ENCODE data around the gene NIFK.
"Not testable (repeated sequence)": the region's sequence is repeated elsewhere in the genome, so short reads cannot be mapped to it uniquely, and the experiment has no call there.

NIFK gene

DNA sequence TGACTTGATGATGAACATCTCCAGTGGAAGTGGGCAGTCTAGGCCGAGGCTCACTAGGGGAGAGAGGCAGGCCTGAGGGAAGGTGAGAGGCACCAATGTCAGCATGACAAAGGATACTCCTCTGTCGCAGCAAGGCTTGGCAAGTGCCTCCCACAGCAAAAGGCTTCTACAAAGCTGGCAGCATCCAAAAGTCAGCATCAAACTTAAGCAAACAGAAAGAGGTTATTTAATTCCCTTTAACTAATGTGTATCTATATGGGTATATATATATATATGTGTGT, 41.6 kb downstream of the NIFK start:
- Histone ChIP-seq H2AFZ (ENCODE audit: low read depth, low read length) (no peak overlapping the region), H3K4me2 (ENCODE audit: insufficient read depth, low read length) (no peak overlapping the region), H3K4me3 (ENCODE audit: low read depth in 1 of 2, low read length in 2 of 2) (no peak overlapping the region), H4K20me1 (ENCODE audit: insufficient read depth, low read length) (no peaks in the 10 kb centered on the region), H3K9ac (ENCODE audit: low read depth, low read length) (no peak overlapping the region), H3K9me3 (ENCODE audit: insufficient read depth, low read length, severe bottlenecking) (no peaks in the 10 kb centered on the region), H3K27me3 (ENCODE audit: insufficient read depth, low read length, poor library complexity) (no peaks in the 10 kb centered on the region), H3K4me1 (ENCODE audit: insufficient read depth, low read length) (peaks cover 15% of the 10 kb centered on the region), H3K79me2 (ENCODE audit: insufficient read depth, low read length) (no peaks in the 10 kb centered on the region), H3K27ac (ENCODE audit: low read length) (no peak overlapping the region), H3K36me3 (ENCODE audit: insufficient read depth, low read length) (no peaks in the 10 kb centered on the region)
- ATAC-seq (ENCODE audit: insufficient read depth, low read depth) (no peak), DNase-seq (no peak)
- TF ChIP-seq EZH2 (IDR thresholded peaks at IDR 0.05; ENCODE audit: borderline replicate concordance, low read depth, low read length, severe bottlenecking): no peak
- TF ChIP-seq, protein P1, sequence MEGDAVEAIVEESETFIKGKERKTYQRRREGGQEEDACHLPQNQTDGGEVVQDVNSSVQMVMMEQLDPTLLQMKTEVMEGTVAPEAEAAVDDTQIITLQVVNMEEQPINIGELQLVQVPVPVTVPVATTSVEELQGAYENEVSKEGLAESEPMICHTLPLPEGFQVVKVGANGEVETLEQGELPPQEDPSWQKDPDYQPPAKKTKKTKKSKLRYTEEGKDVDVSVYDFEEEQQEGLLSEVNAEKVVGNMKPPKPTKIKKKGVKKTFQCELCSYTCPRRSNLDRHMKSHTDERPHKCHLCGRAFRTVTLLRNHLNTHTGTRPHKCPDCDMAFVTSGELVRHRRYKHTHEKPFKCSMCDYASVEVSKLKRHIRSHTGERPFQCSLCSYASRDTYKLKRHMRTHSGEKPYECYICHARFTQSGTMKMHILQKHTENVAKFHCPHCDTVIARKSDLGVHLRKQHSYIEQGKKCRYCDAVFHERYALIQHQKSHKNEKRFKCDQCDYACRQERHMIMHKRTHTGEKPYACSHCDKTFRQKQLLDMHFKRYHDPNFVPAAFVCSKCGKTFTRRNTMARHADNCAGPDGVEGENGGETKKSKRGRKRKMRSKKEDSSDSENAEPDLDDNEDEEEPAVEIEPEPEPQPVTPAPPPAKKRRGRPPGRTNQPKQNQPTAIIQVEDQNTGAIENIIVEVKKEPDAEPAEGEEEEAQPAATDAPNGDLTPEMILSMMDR (IDR thresholded peaks at IDR 0.05; ENCODE audit: borderline replicate concordance, extremely low read depth, low read length, poor library complexity, severe bottlenecking): no peak

DNA sequence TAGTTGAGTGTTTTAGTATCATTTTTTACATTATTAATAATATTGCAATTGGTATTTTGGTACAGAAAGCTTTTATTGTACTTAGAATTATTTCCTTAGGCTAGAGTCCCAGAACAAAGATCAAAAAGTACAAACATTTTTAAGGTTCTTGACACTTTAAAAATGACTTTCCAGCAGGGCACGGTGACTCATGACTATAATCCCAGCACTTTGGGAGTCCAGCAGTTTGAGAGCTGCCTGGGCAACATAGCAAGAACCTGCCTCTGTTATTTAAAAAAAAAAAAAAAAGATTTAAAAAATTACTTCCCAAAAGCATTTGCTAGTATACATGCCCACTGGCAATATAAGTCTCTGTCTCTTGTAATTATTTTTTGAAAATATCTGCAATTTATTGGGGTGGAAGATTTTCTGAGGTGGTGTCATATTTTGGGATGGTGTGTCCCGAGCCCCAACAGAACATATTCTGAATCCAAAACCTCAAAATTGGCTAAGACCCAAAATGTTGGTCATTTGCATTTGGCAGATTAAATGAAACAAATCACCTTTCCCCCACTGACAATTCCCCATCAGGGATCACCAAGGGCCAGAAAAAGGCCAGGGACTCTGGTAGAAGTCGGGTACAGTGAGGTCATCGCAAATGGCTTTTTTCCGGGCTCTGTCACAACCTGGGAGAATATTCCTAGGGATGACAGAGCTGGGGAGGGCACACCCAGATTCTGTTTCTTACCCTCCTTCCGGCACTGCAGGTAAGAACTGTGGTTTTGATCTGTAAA, 42.1 kb downstream of the NIFK start:
- Histone ChIP-seq H3K36me3 (ENCODE audit: insufficient read depth, low read length) (no peaks in the 10 kb centered on the region), H3K9ac (ENCODE audit: low read depth, low read length) (no peak overlapping the region), H3K27ac (ENCODE audit: low read length) (no peak overlapping the region), H3K4me3 (ENCODE audit: low read depth in 1 of 2, low read length in 2 of 2) (no peak overlapping the region), H2AFZ (ENCODE audit: low read depth, low read length) (no peak overlapping the region), H3K4me1 (ENCODE audit: insufficient read depth, low read length) (peaks cover 10% of the 10 kb centered on the region), H3K79me2 (ENCODE audit: insufficient read depth, low read length) (no peaks in the 10 kb centered on the region), H3K9me3 (ENCODE audit: insufficient read depth, low read length, severe bottlenecking) (no peaks in the 10 kb centered on the region), H3K27me3 (ENCODE audit: insufficient read depth, low read length, poor library complexity) (no peaks in the 10 kb centered on the region), H4K20me1 (ENCODE audit: insufficient read depth, low read length) (no peaks in the 10 kb centered on the region), H3K4me2 (ENCODE audit: insufficient read depth, low read length) (no peak overlapping the region)
- no peak for ATAC-seq (ENCODE audit: insufficient read depth, low read depth)
- TF ChIP-seq EZH2 (IDR thresholded peaks at IDR 0.05; ENCODE audit: borderline replicate concordance, low read depth, low read length, severe bottlenecking): no peak
- TF ChIP-seq, protein P1 (IDR thresholded peaks at IDR 0.05; ENCODE audit: borderline replicate concordance, extremely low read depth, low read length, poor library complexity, severe bottlenecking): no peak
- DNase-seq: no peak

DNA sequence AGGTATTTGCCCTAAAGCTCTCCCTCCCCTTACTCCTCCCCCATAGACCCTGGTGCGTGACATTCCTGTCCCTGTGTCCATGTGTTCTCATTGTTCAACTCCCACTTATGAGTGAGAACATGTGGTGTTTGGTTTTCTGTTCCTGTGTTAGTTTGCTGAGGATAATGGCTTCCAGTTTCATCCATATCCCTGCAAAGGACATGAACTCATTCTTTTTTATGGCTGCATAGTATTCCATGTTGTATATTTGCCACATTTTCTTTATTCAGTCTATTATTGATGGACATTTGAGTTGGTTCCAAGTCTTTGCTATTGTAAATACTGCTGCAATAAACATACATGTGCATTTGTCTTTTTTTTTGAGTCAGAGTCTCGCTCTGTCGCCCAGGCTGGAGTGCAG, 46.1 kb downstream of the NIFK start:
- H3K9ac ChIP-seq (ENCODE audit: low read depth, low read length); H3K4me2 ChIP-seq (ENCODE audit: insufficient read depth, low read length); ATAC-seq (ENCODE audit: insufficient read depth, low read depth); H3K36me3 ChIP-seq (ENCODE audit: insufficient read depth, low read length); H3K4me1 ChIP-seq (ENCODE audit: insufficient read depth, low read length); H4K20me1 ChIP-seq (ENCODE audit: insufficient read depth, low read length); H3K4me3 ChIP-seq (ENCODE audit: low read depth in 1 of 2, low read length in 2 of 2); H3K79me2 ChIP-seq (ENCODE audit: insufficient read depth, low read length); H3K27ac ChIP-seq (ENCODE audit: low read length); DNase-seq; H2AFZ ChIP-seq (ENCODE audit: low read depth, low read length); H3K27me3 ChIP-seq (ENCODE audit: insufficient read depth, low read length, poor library complexity); H3K9me3 ChIP-seq (ENCODE audit: insufficient read depth, low read length, severe bottlenecking): not testable (repeated sequence)

DNA sequence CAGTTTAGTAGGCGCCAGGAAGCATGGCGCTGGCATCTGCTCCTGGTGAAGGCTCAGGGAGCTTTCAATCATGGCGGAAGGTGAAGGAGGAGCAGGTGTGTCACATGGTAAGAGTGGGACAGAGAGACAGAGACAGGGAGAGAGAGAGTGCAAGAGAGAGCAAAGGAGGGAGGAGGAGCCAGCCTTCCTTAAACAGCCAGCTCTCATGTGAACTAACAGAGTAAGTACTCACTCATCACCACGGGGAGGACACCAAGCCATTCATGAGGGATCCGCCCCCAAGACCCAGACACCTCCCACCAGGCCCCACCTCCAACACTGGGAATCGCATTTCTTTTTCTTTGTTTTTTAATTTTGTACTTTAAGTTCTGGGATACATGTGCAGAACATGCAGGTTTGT, 46.6 kb downstream of the NIFK start:
- ATAC-seq (ENCODE audit: insufficient read depth, low read depth): no peak
- H3K27ac ChIP-seq (ENCODE audit: low read length): no peak overlapping the region
- H4K20me1 ChIP-seq (ENCODE audit: insufficient read depth, low read length): no peaks in the 10 kb centered on the region
- no peaks in the 10 kb centered on the region for H3K36me3 ChIP-seq (ENCODE audit: insufficient read depth, low read length)
- H3K9ac ChIP-seq (ENCODE audit: low read depth, low read length): no peak overlapping the region
- DNase-seq: no peak
- TF ChIP-seq, protein P1 (IDR thresholded peaks at IDR 0.05; ENCODE audit: borderline replicate concordance, extremely low read depth, low read length, poor library complexity, severe bottlenecking): no peak
- TF ChIP-seq EZH2 (IDR thresholded peaks at IDR 0.05; ENCODE audit: borderline replicate concordance, low read depth, low read length, severe bottlenecking): no peak
- no peaks in the 10 kb centered on the region for H3K79me2 ChIP-seq (ENCODE audit: insufficient read depth, low read length)
- no peaks in the 10 kb centered on the region for H3K9me3 ChIP-seq (ENCODE audit: insufficient read depth, low read length, severe bottlenecking)
- no peak overlapping the region for H3K4me2 ChIP-seq (ENCODE audit: insufficient read depth, low read length)
- H3K4me1 ChIP-seq (ENCODE audit: insufficient read depth, low read length): no peaks in the 10 kb centered on the region
- H3K27me3 ChIP-seq (ENCODE audit: insufficient read depth, low read length, poor library complexity): no peaks in the 10 kb centered on the region
- H3K4me3 ChIP-seq (ENCODE audit: low read depth in 1 of 2, low read length in 2 of 2): no peak overlapping the region
- H2AFZ ChIP-seq (ENCODE audit: low read depth, low read length): no peak overlapping the region
